Heart left ventricle (tissue), 16 donors: ENCODE measurements around the gene MKLN1. TPM values are rescaled to one million over a fixed set of nuclear protein-coding genes. Genes with fewer than 3 reads are reported as not detected.

Source experiments
- ATAC-seq, 4 donors: fragments of 200-7000 bp; cut with Tn5 transposase; one replicate each; pipeline ENCODE4 v1.9.1; 2020 to 2022; ENCODE audit warnings: moderate library complexity in 4 of 4, mild to moderate bottlenecking in 3 of 4, moderate number of reproducible peaks in 1 of 4
- DNase-seq, 5 donors: peaks; one replicate each; pipeline ENCODE4 v3.0.0-alpha.2; 2020
- H3K27ac ChIP-seq, 12 donors: fragments of 200-600 bp; sonication (generic) in 4 of 12; one replicate each; pipeline versions ENCODE4 v1.5.0 to v1.8.0; 2016 to 2022; ENCODE audit warnings: mild to moderate bottlenecking in 2 of 12
- H3K27me3 ChIP-seq, 9 donors: fragments of 200-600 bp; sonication (generic) in 2 of 9; one replicate each; pipeline versions ENCODE4 v1.5.1 to v1.8.0; 2016 to 2022; ENCODE audit warnings: mild to moderate bottlenecking in 3 of 9
- H3K36me3 ChIP-seq, 9 donors: fragments of 200-600 bp; sonication (generic) in 2 of 9; one replicate each; pipeline versions ENCODE4 v1.5.0 to v1.8.0; 2018 to 2022; ENCODE audit warnings: mild to moderate bottlenecking in 2 of 9
- H3K4me1 ChIP-seq, 12 donors: fragments of 200-600 bp; sonication (generic) in 4 of 12; one replicate each; pipeline versions ENCODE4 v1.5.0 to v1.8.0; 2016 to 2022; ENCODE audit warnings: mild to moderate bottlenecking in 3 of 12
- H3K4me3 ChIP-seq, 12 donors: fragments of 200-600 bp; sonication (generic) in 4 of 12; one replicate each; pipeline versions ENCODE4 v1.5.0 to v1.8.0; 2017 to 2022; ENCODE audit warnings: mild to moderate bottlenecking in 9 of 12, moderate library complexity in 4 of 12
- H3K9me3 ChIP-seq, 12 donors: fragments of 200-600 bp; sonication (generic) in 4 of 12; one replicate each; pipeline versions ENCODE4 v1.5.0 to v1.8.0; 2016 to 2022; ENCODE audit warnings: mild to moderate bottlenecking in 1 of 12
- POLR2A ChIP-seq, 2 donors: fragments of 450-650 bp; IDR thresholded peaks; one replicate each; pipeline ENCODE4 v1.6.1; 2017; ENCODE audit warnings: antibody characterized with exemption in 2 of 2, mild to moderate bottlenecking in 2 of 2, moderate library complexity in 2 of 2
- WGBS, 4 donors: extraction: QIAGEN DNeasy Blood & Tissue Kit in 2 of 4; methylation state at CpG; one replicate each; pipeline versions ENCODE4 v1.1.5 to v1.1.7; 2013 to 2018; 5-methylcytosine and 5-hydroxymethylcytosine counted together
- intact Hi-C, 10 donors: fragments of 100-400 bp; cut with DNase I; formaldehyde crosslinking; loops; one replicate each; pipeline versions ENCODE4 v1.11.1 to v1.14.2; 2022
- polyA plus RNA-seq, 2 donors: library from polyadenylated mRNA; stranded (reverse); fragments of 200-250 nt; gene quantifications; one replicate each; pipeline ENCODE4 v1.2.3, GENCODE V29; 2013
- total RNA-seq, 9 donors: library from RNA; depleted of rRNA in 2 of 9; stranded (reverse); fragments of >200 nt in 2 of 9; fragmentation: NEBNext Ultra II Directional in 3 of 9; extraction: Animal tissue kit (Norgen Biotek cat#: 25700) in 3 of 9; gene quantifications; one replicate each; pipeline versions ENCODE4 v1.1.0 to v1.2.4, GENCODE V29; 2016 to 2023
- TF ChIP-seq, protein P1 (sequence below), 12 donors: fragments of 200-600 bp; sonication (generic) in 4 of 12; IDR thresholded peaks; one replicate each; pipeline versions ENCODE4 v1.5.0 to v1.8.0; 2018 to 2022; ENCODE audit warnings: antibody characterized with exemption in 12 of 12, mild to moderate bottlenecking in 5 of 12
- donor health status: ischemic (EF 13 %, LVEDD 7.1; RV severe dilation, severe dysfunction).
- donor health status: healthy with polysubstance abuse.
- donor health status: DM: no; HTN: yes; CAD: no.
- donor health status: DM: no; HTN: no; CAD: no.
- donor health status: ischemic (EF 25% LVEDD 6.9; RV normal size, moderate dysfunction).
- donor health status: ischemic (EF 25% LVEDD 5.7; RV mildly dilated, moderate dysfunction).
- donor health status: healthy.
- donor health status: DM: yes; HTN: yes; CAD: no.
- donor health status: ischemic (EF 35%, LVEDD 5.7; RV mildly dilated, moderate dysfunction).
- donor health status: nonischemic (EF 11% LVEDD 7.7; RV severe dilation, severe dysfunction).
- donor health status: DM: yes; HTN: yes; CAD: no.
- donor health status: PGD.
- donor health status: ischemic (EF 29% LVEDD 5.4; RV normal size, mild dysfunction).
- donor health status: nonischemic (EF 23%, LVEDD 6.1; RV moderate dilation, normal function).

MKLN1 gene
- total and polyA plus RNA-seq, 11 donors: 11.5 to 49.7 (median 37.6) TPM

- intact Hi-C loops: no loop called here
- DNase-seq: no peak
- Histone ChIP-seq H3K27ac (peak overlapping the region in 2 of 12 donors; percentile 10 to 24), H3K27me3 (no peaks in the 10 kb centered on the region), H3K9me3 (peaks cover 0 to 8% (median 0%) of the 10 kb centered on the region in 12 donors), H3K4me3 (no peak overlapping the region), H3K36me3 (peaks cover 0 to 75% (median 45%) of the 10 kb centered on the region in 9 donors), H3K4me1 (peaks cover 0 to 11% (median 0%) of the 10 kb centered on the region in 12 donors)
- WGBS, 4 donors: 84 to 91% (median 87%) methylated on average over 5 of the region's 5 CpGs
- no peak for TF ChIP-seq POLR2A (IDR thresholded peaks at IDR 0.05)
- TF ChIP-seq, protein P1, sequence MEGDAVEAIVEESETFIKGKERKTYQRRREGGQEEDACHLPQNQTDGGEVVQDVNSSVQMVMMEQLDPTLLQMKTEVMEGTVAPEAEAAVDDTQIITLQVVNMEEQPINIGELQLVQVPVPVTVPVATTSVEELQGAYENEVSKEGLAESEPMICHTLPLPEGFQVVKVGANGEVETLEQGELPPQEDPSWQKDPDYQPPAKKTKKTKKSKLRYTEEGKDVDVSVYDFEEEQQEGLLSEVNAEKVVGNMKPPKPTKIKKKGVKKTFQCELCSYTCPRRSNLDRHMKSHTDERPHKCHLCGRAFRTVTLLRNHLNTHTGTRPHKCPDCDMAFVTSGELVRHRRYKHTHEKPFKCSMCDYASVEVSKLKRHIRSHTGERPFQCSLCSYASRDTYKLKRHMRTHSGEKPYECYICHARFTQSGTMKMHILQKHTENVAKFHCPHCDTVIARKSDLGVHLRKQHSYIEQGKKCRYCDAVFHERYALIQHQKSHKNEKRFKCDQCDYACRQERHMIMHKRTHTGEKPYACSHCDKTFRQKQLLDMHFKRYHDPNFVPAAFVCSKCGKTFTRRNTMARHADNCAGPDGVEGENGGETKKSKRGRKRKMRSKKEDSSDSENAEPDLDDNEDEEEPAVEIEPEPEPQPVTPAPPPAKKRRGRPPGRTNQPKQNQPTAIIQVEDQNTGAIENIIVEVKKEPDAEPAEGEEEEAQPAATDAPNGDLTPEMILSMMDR (IDR thresholded peaks at IDR 0.05): no peak
- peak; percentile 36 to 69 (median 57) for ATAC-seq
Observed at GRCh38 chr7:131443496-131443895, 115.8 kb downstream of the MKLN1 start.

GRCh38 chr7:131444683-131445082, 117.0 kb downstream of the MKLN1 start:
- Histone ChIP-seq H3K27ac (no peak overlapping the region), H3K4me3 (no peak overlapping the region), H3K9me3 (peaks cover 0 to 8% (median 0%) of the 10 kb centered on the region in 12 donors), H3K36me3 (peaks cover 0 to 76% (median 47%) of the 10 kb centered on the region in 9 donors), H3K4me1 (peaks cover 0 to 5% (median 0%) of the 10 kb centered on the region in 12 donors), H3K27me3 (no peaks in the 10 kb centered on the region)
- no peak for ATAC-seq
- intact Hi-C loops: no loop called here
- TF ChIP-seq, protein P1 (IDR thresholded peaks at IDR 0.05): no peak
- no peak for TF ChIP-seq POLR2A (IDR thresholded peaks at IDR 0.05)
- no peak for DNase-seq
- 90 to 95% (median 93%) methylated on average over 1 of the region's 1 CpG for WGBS, 4 donors

DNA sequence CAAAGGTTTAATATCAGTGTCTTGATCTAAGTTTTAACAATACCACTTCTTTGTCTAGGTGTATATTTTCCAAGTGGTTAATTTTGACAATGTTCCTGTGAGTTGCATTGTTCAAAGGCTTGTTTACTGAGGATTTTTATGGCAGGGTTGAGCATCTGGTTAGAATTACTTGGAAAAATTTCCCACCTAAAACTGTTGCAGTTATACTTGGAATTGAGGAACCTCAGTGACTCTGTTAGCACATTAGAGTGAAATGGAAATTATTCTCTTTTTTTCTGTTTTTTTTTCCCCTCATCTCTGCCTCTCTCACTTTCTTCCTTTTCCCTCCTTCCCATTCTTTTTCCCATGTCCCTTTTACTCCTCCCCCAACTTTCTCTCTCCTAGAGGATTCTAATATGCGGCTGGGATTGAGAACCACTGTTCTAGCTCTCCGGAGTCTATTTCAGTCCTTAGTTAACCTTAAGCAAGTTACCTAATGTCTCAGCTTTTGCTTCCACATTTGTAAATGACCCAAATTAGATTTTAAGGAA, 121.8 kb downstream of the MKLN1 start:
- TF ChIP-seq, protein P1 (IDR thresholded peaks at IDR 0.05): no peak
- TF ChIP-seq POLR2A (IDR thresholded peaks at IDR 0.05): no peak
- ATAC-seq (no peak), DNase-seq (no peak)
- H3K36me3 ChIP-seq: peaks cover 0 to 74% (median 42%) of the 10 kb centered on the region in 9 donors
- no peaks in the 10 kb centered on the region for H3K4me1 ChIP-seq
- H3K27ac ChIP-seq: no peak overlapping the region
- H3K9me3 ChIP-seq: no peaks in the 10 kb centered on the region
- no peak overlapping the region for H3K4me3 ChIP-seq
- WGBS, 4 donors: 96 to 99% (median 98%) methylated on average over 2 of the region's 2 CpGs
- no peaks in the 10 kb centered on the region for H3K27me3 ChIP-seq
- intact Hi-C loops: no loop called here

- Histone ChIP-seq H3K27ac (no peak overlapping the region), H3K36me3 (peaks cover 0 to 37% (median 28%) of the 10 kb centered on the region in 9 donors), H3K9me3 (no peaks in the 10 kb centered on the region), H3K27me3 (no peaks in the 10 kb centered on the region), H3K4me3 (no peak overlapping the region), H3K4me1 (peaks cover 0 to 8% (median 0%) of the 10 kb centered on the region in 12 donors)
- no peak for DNase-seq
- WGBS, 4 donors: 91 to 100% (median 99%) methylated on average over 1 of the region's 1 CpG
- intact Hi-C loops: no loop called here
- no peak for ATAC-seq
- TF ChIP-seq POLR2A (IDR thresholded peaks at IDR 0.05): no peak
- TF ChIP-seq, protein P1 (IDR thresholded peaks at IDR 0.05): no peak
Observed at GRCh38 chr7:131454498-131454897, 126.8 kb downstream of the MKLN1 start.
